Transverse colon (tissue), 4 donors: ENCODE results near the gene OGG1.

ENCODE experiments used
- EP300 ChIP-seq: sonication (generic); formaldehyde crosslinking; IDR thresholded peaks from one replicate; pipeline ENCODE4 v1.6.1; 2017; ENCODE audit warnings: antibody characterized with exemption, low read depth
- POLR2A ChIP-seq: fragments of 450-650 bp; IDR thresholded peaks from one replicate; pipeline ENCODE4 v1.6.1; 2016; ENCODE audit warnings: antibody characterized with exemption, mild to moderate bottlenecking, moderate library complexity
- POLR2AphosphoS5 ChIP-seq, 3 donors: sonication (generic); formaldehyde crosslinking; IDR thresholded peaks; one replicate each; pipeline ENCODE4 v1.6.1; 2016; ENCODE audit warnings: antibody characterized with exemption in 3 of 3
- TF ChIP-seq, protein P1 (sequence below), 5 experiments: fragments of 200-600 bp in 3 of 5; fragments of 450-650 bp in 2 of 5; sonication (generic) in 3 of 5; IDR thresholded peaks; 1 replicate in 2 of 5; 2 replicates in 3 of 5; pipeline ENCODE4 v1.5.1; 2016 to 2017; ENCODE audit warnings: antibody characterized with exemption in 5 of 5, inconsistent platforms in 3 of 5, mild to moderate bottlenecking in 2 of 5, moderate library complexity in 1 of 5

DNA sequence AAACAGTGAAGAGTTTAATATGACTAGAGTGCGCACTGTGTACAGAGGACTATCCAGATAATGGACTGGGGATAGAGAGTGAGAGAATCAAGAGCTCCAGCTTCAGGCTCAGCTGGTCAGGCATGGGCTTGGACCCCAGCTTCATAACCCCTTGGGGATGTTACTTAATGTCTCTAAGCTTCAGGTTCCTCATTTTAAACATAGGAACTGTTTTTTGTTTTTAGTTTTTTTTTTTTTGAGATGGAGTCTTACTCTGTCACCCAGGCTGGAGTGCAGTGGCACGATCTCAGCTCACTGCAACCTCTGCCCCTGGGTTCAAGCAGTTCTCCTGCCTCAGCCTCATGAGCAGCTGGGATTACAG, 28.1 kb upstream of the OGG1 start:
- TF ChIP-seq POLR2A, result no peak
- TF ChIP-seq, protein P1, sequence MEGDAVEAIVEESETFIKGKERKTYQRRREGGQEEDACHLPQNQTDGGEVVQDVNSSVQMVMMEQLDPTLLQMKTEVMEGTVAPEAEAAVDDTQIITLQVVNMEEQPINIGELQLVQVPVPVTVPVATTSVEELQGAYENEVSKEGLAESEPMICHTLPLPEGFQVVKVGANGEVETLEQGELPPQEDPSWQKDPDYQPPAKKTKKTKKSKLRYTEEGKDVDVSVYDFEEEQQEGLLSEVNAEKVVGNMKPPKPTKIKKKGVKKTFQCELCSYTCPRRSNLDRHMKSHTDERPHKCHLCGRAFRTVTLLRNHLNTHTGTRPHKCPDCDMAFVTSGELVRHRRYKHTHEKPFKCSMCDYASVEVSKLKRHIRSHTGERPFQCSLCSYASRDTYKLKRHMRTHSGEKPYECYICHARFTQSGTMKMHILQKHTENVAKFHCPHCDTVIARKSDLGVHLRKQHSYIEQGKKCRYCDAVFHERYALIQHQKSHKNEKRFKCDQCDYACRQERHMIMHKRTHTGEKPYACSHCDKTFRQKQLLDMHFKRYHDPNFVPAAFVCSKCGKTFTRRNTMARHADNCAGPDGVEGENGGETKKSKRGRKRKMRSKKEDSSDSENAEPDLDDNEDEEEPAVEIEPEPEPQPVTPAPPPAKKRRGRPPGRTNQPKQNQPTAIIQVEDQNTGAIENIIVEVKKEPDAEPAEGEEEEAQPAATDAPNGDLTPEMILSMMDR (IDR thresholded peaks at IDR 0.05), result no peak
- no peak for TF ChIP-seq POLR2AphosphoS5 (IDR thresholded peaks at IDR 0.05)
- no peak for TF ChIP-seq EP300
